Stimulated activated CD4-positive, alpha-beta T cell treated with anti-CD3 and anti-CD28 coated beads, Interleukin-1b, Interleukin-23, amount 100 ng/mL, for 48 hours (primary cell): ENCODE results near the gene TBL1X.
A peak's percentile ranks its signal among the peaks of the same experiment; 100 is the strongest.

Experiments
- DNase-seq: peaks from one replicate; pipeline ENCODE4 v3.0.0-alpha.2; 2020

Gene TBL1X

DNA sequence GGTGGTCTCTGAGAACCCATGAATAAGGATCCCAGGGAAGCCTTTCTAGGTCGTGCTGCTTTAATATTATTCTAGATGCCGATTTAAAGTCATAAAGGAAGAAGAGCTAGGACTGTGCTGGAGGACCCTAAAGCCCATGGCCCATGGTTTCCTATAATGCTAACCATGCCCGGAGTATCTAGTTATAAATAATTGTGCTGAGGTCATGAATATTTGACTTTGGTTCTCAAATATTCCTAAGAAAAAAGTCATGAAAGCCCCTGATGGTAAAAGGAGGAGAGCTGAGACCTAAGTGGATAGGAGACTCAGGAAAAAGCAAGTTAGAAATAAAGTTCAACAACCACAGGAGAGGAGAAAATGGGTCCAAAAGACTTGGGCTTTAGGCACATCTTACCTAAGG, 132.0 kb downstream of the TBL1X start:
- no peak for DNase-seq

DNA sequence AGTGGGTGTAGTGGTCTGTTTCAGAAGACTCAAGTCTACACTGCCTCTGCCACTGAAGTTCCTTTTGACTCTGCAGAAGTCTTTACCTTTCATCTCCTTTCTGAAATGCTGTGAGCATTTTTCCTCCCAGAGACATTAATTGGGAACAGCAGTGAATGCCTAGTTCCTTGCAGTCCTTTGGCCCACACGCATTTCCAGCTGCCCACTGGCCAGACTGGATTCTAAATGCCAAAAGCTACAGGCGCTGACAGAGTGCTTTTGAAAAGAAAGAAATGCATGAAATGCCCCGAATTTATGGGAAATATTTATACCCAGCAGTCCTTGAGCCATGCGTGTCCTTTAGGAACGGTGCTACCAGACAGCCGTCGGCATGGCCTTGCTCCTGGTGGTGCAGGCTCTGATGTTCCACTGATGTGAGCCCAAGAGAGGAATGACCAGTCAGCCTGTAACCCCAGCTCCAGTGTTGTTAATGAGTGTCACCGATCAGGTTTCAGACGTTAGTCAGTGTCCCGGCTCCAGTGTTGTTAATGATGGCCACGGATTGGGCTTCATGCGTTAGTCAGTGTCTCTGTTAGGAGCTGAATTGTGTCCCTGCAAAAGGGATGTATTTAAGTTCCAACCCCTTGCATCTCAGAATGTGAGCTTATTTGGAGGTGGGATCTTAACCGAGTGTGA, 132.6 kb downstream of the TBL1X start:
- no peak for DNase-seq

DNA sequence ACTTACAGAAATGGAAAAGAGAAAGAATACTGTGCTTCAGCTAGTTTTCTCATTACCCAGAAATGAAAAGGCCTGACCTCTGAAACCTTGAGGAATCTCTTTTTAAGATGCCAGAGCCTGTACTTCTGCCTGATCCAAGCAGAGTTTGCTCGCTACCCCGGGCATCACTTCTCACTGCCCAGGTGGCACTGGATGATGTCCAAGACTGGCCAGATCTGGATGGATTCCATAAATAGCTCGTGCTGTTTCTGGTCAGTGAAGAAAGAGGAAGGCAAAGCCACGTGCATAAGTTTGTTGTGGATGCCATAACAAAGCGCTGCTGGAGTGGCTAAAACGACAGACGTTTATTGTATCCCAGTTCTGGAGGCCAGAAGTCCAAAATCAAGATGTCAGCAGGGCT, 133.5 kb downstream of the TBL1X start:
- DNase-seq: no peak

DNA sequence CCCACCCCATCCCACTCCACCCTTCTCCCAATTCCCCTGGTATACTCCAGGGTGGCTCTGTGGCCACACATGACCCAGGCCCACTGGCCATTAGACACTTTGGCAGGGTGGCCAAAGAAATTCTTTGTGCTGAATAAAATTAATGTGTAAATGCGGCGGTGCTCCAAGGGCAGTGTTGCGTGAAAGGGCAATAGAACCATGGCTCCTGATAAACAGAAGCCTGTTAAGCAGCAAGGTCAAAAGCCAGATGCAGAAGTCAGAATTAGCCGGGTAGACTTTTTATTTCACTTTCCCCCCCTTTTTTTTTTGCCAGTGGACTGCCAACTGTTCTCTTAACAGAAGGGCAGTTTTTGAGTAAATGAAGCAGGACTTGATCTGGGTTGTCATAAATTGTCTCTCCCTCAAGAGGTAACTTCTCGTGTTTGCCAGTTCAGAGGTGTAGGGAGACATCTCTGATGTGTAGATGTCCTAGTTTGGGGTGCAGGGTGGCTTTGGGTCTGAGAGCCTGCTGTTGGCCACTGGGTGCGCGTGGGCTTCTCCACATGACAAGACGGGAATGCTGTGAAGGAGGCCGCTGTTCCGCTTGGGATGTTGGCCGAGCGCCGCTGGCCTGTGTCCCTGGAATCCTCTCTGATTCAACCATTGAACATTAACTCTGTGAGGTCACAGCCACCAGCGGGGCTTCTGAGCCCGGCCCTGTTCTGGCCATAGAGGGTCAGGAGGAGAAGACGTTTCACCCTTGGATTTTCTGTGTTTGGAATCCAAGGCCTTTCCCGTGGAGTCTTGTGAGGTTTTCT, 139.5 kb downstream of the TBL1X start:
- DNase-seq: no peak

DNA sequence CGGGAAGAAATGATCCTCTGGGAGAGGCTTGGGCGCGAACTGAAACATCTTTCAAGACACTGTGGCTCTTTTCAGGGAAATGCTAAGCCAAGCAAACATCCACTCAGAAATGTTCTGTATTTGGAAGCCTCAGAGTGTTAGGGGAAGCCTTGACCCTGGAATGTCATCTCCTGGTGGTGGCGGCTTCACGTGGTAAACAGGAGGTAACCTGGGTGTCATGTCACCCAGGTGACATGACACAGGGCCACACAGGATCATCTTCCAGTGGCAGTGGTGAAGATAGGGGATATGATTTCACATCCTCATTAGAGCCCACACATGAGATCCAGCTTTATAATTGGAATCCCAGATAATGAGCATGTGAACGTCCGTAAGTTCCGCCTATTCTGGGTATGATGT, 140.0 kb downstream of the TBL1X start:
- DNase-seq: no peak

DNA sequence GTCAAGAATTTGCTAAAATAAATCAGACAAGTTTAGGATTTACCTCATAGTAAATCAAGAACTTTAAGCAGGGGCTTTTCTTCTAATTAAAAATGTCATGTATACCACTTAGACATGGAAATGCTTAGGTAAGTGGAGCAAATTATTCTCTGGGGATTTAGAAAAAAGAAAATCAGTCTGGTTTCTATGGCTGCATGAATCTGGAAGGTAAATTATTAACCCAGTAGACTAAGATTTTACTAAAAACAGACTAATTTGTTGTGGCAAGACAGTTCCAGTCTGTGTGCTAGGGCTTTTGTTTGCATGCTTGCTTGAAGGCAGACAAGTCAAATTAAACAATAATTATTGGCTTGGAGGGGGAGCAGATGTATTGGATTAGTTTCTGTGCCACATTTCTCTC, 140.6 kb downstream of the TBL1X start:
- no peak for DNase-seq

DNA sequence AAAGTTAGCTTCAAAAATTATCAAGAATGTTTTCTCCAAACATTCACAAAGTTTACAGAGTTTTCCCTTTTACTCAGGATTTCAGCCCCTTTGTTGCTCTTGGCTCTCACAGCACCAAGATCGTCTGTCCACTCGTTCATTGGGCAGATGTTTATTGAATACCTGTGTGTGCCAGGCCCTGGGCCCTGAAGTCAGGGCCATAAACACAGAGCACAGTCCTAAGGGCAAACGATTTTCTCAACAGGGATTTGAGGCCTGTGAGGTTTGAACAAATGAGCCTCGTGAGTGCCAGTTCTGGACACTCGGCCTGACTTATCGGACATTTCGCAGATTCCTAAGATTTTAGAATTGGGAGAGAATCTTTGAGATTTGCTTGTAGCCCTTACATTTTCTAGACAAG, 142.1 kb downstream of the TBL1X start:
- no peak for DNase-seq

DNA sequence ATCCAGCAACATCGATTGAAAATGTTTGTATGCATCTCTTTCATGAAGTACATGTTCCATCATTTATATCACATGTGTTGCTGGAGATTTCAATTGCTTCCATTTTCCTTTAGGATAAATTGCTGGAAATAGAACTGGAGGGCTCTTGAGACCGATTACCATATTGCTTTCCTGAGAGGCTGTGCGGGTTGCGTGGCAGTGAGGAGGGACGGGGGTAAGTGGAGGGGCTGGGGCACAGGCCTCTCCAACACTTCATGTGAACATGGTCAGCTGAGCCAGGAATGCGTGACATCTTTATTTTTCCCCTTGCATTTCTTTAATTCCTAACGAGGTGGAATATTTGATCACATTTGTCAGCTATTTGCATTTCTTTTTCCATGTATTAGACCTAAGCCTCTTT, 144.6 kb downstream of the TBL1X start:
- DNase-seq: no peak

DNA sequence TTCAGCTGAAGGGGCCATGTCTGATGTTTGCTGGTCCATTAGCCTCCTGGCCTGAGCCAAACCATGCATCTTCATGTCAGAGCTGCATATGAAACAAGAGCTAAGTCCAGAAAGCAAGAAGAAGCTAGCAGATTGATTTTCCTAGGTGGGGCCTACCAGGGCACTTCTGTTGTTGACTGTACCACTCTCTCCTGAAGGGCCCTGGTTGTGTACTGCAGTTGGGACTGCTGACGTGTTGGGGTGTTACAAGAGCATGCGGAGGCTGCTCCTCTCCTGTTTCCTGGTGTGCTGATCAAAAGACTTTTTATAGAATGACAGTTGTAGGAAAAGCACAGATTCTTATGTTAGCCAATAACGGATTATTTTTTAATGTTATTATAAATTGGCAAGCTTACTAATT, 145.1 kb downstream of the TBL1X start:
- no peak for DNase-seq

DNA sequence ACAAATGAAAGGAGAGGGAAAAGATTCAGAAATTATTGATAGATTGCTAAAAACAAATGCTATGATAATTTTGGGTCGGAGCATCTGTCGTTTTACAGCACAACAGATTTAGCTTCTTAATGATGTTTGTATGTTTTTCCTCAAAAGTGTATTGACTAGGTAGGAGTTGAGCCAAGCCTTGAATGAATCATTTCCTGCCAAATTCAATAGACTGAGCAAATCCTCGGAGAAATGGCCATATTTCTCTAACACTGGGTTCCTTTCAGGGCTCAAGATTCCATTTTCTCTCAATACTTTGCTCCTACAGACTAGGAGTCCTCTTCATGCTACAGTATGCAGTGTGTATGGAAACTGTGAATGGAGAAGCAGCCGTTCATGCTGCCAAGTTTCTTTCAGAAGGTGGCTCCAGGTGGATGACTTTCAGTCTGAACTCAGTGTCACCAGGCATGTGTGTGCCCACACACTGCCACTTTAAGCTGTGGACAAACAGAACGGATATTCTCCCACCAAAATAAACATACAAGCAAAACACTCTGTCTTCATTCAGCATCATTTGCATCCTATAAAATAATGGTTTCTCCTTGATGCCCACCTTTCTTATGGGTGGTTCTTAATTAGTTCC, 146.0 kb downstream of the TBL1X start:
- no peak for DNase-seq

DNA sequence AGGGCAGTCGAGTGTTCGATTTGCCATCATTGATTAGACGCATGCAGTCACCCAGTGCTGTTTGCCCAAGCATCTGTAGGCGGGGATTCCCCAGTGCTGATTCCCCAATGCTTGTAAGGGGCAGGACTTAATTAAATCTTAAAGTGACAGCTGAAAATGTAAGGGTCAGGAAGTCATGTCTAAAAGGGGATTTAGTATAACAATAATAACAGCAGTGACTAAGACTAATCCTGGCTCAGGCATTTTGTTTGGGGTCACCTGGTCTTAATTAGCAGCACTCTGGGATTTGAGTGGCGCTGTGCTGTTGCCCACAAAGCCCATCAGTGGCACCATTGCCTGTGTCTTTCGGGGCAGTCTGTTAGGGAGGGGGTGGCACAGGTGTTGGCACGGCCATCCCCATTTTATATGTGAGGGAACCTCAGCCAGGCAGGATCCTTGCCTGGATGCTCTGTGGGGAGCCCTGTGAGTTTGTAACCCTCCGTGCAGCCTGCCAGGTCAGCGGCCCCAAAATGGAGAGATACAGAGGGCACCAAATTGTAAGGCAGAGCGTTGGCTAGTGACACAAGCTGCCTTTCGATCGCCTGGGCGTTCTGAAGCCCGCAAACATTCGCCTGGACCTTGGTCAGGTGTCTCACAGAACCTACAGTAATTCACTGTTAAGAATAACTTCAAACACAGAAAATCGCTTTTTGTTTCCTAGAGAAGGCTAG, 146.7 kb downstream of the TBL1X start:
- no peak for DNase-seq

DNA sequence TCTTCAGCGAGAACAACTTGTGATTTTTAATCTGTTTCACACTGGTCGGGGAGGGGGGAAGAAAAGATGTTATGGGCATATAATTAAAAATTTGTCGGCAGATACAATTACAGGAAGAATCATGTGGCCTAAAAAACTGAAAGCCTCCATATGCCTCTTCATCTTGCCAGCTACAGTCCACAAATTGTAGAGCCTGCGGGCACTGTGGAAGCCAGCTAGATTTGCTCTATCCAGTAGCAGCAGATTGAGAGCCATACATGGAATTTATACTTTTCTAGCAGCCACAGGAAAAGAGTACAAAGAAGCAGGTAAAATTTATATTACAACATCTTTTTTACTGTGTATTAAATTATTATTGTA, 147.3 kb downstream of the TBL1X start:
- DNase-seq: no peak

DNA sequence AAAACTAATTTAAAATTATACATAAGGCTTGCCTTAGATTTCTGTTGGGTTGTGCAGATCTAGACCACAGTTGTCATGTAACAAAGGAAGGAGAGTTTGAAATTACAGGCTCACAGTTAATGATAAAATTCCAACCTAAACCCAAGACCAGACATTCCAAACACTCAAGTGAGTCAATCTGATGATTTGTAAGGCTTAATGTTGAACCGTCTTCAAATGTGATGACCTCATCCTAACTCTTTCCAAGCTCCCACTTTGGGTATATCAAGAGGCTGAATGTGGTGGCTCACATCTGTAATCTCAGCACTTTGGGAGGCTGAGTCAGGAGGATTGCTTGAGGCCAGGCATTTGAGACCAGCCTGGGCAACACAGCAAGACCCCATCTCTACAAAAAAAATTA, 149.2 kb downstream of the TBL1X start:
- no peak for DNase-seq

DNA sequence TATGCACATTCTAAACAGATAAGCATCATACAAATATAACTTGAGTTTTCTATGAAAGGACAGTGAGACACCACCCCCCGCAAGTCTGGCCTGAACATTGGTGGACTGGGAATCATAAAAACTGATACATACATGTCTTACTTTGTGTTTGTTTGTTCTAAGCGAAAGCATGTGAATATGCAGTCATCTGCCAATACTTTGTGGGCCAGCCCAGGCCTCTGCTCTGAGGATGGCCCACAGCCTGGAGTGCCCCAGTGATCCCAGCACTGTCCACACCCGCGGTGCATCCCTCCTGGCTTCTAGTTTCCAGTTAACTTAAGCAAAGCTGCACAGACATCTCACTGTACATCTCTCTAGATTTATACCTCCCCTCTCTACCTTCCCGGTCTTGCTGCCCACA, 154.3 kb downstream of the TBL1X start:
- DNase-seq: no peak

DNA sequence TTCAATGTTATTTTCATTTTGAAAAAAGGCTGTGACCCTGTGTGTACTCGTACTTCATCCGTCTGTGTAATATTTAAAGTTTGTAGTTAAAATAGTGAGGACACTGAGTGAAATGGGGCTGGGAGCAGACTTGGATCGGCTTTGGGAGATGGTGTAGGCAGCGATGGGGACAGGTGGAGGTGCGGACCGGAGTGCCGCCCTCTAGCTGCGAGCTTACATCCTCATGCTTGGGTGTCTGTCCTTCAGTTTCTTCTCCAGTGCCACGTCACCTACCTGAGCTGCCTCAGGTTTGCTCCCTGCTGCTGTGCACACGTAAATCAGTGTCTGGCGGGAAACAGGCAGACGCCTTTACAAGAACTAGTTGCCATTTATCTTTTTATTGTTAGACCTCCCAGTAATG, 154.7 kb downstream of the TBL1X start:
- no peak for DNase-seq

DNA sequence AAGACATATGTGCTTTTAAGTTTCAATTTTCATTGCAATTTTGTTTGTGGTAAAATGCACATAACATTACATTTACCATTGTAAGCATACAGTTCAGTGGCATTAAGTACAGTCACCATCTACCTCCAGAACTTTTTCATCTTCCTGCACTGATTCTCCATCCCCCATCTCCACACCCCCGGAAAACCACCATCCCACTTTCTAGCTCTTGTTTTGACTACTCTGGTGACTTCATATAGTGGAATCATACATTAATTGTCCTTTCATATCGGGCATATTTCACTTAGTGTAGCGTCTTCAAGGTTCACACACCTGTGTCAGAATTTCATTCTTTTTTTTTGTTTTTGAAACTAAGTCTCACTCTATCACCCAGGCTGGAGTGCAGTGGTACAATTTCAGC, 157.3 kb downstream of the TBL1X start:
- DNase-seq: peak; percentile 19

DNA sequence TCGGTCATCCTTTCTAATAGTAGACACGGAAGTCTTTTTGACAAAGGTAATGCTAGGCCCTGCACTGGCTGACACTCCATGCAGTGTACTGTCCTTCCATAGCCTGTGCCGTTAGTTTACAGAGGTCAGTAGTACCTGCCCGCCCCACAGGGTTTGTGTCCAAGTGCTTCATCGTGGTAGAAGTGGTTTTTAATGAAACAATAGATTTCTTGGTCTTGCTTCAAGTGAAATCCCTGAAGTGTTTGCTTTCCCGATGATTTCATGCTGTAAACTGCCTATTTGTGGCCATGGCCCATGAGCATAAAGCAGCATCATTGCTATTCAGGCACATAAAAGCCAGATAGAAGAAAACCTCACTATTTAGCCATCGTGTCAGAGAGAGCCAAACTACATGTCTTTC, 161.5 kb downstream of the TBL1X start:
- DNase-seq: no peak

DNA sequence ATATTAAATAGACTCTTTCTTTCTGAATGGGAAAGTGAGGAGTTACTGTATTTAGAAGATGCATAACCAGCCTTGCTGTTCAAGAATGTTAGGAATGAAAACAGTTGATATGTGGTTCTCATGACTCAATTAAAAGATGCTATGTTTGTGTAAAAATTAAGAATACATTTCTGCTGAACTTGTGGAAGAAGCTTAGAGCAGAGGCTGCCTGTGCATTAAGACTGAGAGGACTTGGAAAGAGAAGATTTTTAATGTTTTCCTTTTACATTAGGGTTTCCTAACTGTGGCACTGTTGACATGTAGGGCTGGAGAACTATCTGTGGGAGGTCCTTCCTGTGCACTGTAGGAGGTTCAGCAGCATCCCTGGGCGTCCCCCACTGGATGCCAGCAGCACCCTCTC, 163.1 kb downstream of the TBL1X start:
- no peak for DNase-seq

DNA sequence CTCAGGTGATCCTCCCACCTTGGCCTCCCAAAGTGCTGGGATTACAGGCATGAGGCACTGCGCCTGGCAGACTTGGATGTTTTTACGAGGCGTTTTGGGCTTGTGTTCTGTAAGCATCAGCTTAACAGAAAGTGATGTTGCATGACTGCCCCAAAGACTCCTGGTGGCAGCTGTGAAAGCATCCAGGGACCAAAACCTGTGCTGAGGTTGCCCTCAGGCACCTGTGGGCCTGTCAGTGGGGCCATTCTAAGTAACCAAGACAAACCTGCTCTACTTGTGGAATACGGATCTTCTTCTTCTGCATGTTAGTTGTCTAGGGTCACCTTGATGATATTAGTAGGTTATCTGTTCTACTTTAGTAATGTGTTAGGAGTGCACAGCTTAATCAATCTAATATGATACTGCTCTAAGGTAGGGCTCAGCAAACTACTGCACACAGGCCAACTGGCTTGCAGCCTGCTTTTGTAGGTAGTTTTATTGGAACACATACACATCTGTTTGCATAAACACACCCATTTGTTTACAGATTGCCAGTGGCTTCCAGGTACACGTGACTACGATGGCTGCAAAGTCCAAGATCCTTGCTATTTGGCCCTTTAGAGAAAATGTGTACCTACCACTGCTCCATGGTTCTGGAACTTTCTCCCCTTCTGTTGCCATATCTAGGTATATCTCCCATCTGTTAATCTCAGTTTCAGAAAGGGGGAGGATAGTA, 164.1 kb downstream of the TBL1X start:
- no peak for DNase-seq

DNA sequence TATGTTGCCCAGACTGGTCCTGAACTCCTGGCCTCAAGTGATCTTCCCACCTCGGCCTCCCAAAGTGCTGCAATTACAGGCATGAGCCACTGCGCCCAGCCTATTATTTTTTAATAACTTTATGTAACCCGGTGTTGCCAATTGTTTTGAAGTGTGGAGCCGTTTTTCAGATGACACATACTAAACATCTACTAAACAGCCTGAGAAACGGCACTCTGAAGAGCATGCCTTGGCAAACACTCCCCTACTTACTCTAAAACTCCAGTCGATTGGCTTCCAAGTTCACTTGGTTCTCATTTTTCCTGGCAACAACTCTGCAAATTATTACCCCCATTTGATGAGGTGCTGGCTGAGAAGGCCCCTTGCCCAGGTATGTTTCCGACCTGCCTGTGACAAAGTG, 169.7 kb downstream of the TBL1X start:
- DNase-seq: no peak

DNA sequence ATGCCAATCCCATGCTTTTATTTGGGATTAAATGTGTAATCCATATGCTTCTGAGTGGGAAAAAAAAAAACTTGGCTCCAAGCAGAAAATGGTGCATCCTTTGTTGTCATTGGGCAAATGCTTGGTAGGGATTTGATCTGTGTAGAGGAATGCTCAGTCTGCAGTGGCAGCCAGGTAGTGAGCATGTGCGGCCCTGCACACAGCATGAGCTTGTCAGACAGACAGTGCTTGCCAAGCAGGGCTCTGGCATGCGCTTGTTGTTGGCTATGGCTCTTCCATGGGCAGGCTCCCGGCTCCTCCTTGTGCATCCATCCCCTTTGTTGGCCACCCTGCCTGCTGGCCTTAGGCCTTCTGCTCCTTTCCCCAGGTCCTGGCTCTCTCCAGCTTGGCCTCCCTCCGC, 170.5 kb downstream of the TBL1X start:
- DNase-seq: no peak

DNA sequence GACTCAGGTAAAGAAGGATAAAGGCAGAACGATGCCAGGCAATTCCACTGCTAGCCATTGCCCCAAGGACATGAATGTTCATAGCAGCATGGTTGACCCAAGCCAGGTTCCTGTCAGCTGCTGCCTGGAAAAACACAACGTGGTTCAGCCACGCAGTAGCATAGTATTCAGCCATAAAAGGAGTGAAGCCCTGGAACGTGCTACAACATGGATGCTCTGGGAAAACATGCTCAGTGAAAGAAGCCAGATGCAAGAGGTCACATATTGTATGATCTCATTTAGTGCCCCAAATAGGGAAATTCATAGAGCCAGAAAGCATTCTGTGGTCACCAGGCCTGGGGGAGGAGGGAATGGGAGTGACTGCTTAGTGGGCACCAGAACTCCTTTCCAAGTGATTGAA, 170.9 kb downstream of the TBL1X start:
- DNase-seq: no peak

DNA sequence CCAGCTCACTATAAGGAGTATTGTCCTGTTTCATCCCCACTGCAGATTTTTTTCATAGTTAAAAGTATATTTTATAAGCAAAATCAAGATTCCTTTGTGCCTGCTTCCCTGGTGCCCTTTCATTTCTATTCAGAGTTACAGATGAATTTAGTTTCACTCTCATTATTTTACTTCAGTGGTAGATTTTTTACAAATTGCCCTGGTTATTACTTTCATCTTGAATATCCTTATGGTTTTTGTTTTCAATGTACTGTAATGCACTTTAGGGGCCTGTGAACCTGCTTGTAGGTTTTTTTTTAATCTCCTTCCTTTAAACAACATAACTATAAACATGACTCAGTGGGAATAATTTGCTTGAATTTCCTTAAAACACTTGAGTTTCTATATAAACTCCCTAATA, 174.0 kb downstream of the TBL1X start:
- no peak for DNase-seq
